Measurements from ENCODE around the gene PARD3B. TPM values are rescaled to one million over a fixed set of nuclear protein-coding genes. Genes with fewer than 3 reads are reported as not detected.

Gene PARD3B
- total RNA-seq, 1 experiment from 2014 or later, result 3.6 TPM

- no peak overlapping the region for H3K4me3 ChIP-seq (ENCODE audit: low read depth in 2 of 2, low read length in 2 of 2)
- no peaks in the 10 kb centered on the region for H3K27me3 ChIP-seq (ENCODE audit: control insufficient read depth, insufficient read depth, low read length)
- CTCF ChIA-PET, result no interaction called here
- no peaks in the 10 kb centered on the region for H3K36me3 ChIP-seq (ENCODE audit: control insufficient read depth, insufficient read depth, low read length)
- in situ Hi-C loops (cut with HindIII; ENCODE audit: low pct_unique_long_range_greater_than_20kb, low sequenced_read_pairs) (no loop called here), intact Hi-C loops (cut with micrococcal nuclease; ENCODE audit: unreplicated experiment) (no loop called here)
- H3K27ac ChIP-seq (ENCODE audit: low read length), result no peak overlapping the region
- no peaks in the 10 kb centered on the region for H3K4me1 ChIP-seq (ENCODE audit: control insufficient read depth, insufficient read depth, low read length)
- H3K9me3 ChIP-seq (ENCODE audit: control insufficient read depth, insufficient read depth, low read depth, low read length), result no peaks in the 10 kb centered on the region
- POLR2A ChIA-PET, result no interaction called here
- TF ChIP-seq CTCF (IDR thresholded peaks at IDR 0.05) (no peak), POLR2AphosphoS5 (IDR thresholded peaks at IDR 0.05; ENCODE audit: low read depth, low read length) (no peak), SIN3A (IDR thresholded peaks at IDR 0.05; ENCODE audit: borderline replicate concordance, insufficient read depth, low read depth, low read length) (no peak), REST (IDR thresholded peaks at IDR 0.05; ENCODE audit: insufficient read depth in 1 of 2, low read depth in 2 of 2, low read length in 1 of 2) (no peak), TCF7L2 (IDR thresholded peaks at IDR 0.05; ENCODE audit: low read depth, low read length) (no peak)
- no peak for DNase-seq (ENCODE audit: low read depth, low spot score)
- ATAC-seq, result no peak
- no TSS peak for BruUV-seq (replicated peaks)
Observed at GRCh38 chr2:205511221-205511620, 965.9 kb downstream of the PARD3B start.

DNA sequence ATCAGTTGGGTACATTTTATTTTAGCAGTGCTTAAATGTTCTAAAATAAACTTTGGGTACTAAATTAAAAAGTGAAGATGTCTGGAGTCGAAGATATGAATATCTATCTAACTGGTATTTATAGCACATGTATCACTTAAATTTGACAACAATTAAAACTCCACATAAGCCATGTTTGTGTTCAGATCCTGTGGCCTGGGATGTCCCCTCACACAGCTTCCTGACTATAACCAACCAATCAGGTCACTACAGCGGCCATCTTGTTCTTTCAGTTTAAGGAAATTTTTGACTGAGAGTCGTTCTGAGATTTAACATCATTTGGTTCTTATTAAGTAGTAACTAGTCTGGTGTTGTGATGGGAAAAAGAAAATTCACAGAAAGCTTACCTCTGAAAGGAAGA is 966.4 kb downstream of the PARD3B start:
- intact Hi-C loops (cut with micrococcal nuclease; ENCODE audit: unreplicated experiment) (no loop called here), in situ Hi-C loops (cut with HindIII; ENCODE audit: low pct_unique_long_range_greater_than_20kb, low sequenced_read_pairs) (no loop called here)
- Histone ChIP-seq H3K27ac (ENCODE audit: low read length) (no peak overlapping the region), H3K9me3 (ENCODE audit: control insufficient read depth, insufficient read depth, low read depth, low read length) (no peaks in the 10 kb centered on the region), H3K27me3 (ENCODE audit: control insufficient read depth, insufficient read depth, low read length) (no peaks in the 10 kb centered on the region), H3K36me3 (ENCODE audit: control insufficient read depth, insufficient read depth, low read length) (no peaks in the 10 kb centered on the region), H3K4me3 (ENCODE audit: low read depth in 2 of 2, low read length in 2 of 2) (no peak overlapping the region), H3K4me1 (ENCODE audit: control insufficient read depth, insufficient read depth, low read length) (no peaks in the 10 kb centered on the region)
- ATAC-seq (no peak), DNase-seq (ENCODE audit: low read depth, low spot score) (no peak)
- POLR2A ChIA-PET, result interaction anchor here (0.6 kb wide), 1 partner anchor 322 kb away, joined by 3 read pairs; no protein-coding TSS in a partner anchor
- TF ChIP-seq CTCF (IDR thresholded peaks at IDR 0.05), result no peak
- TF ChIP-seq REST (IDR thresholded peaks at IDR 0.05; ENCODE audit: insufficient read depth in 1 of 2, low read depth in 2 of 2, low read length in 1 of 2), result no peak
- no peak for TF ChIP-seq POLR2AphosphoS5 (IDR thresholded peaks at IDR 0.05; ENCODE audit: low read depth, low read length)
- TF ChIP-seq TCF7L2 (IDR thresholded peaks at IDR 0.05; ENCODE audit: low read depth, low read length), result no peak
- no peak for TF ChIP-seq SIN3A (IDR thresholded peaks at IDR 0.05; ENCODE audit: borderline replicate concordance, insufficient read depth, low read depth, low read length)
- CTCF ChIA-PET, result no interaction called here
- no TSS peak for BruUV-seq (replicated peaks)

Measured in Panc1 (cell line).